ENCODE data around the gene TBCD. TPM values are rescaled to one million over a fixed set of nuclear protein-coding genes. Genes with fewer than 3 reads are reported as not detected.

TBCD gene
- total RNA-seq, 1 experiment from 2014 or later: 29.6 TPM

- H3K9ac ChIP-seq (ENCODE audit: low read length): no peak overlapping the region
- ATAC-seq: no peak
Measured at GRCh38 chr17:82737967-82738877, 13.6 kb upstream of the TBCD start.

GRCh38 chr17:82740906-82741759, 10.7 kb upstream of the TBCD start:
- Histone ChIP-seq H3K79me2 (ENCODE audit: low read length) (0 out of 2 replicates have a peak, but pooled peaks cover under 1% of the 10 kb centered on the region), H3K4me1 (ENCODE audit: insufficient read depth, low read length) (no peaks in the 10 kb centered on the region), H3K27ac (ENCODE audit: low read length) (no peak overlapping the region), H3K9ac (ENCODE audit: low read length) (no peak overlapping the region), H2AFZ (ENCODE audit: low read length) (no peak overlapping the region), H3K4me3 (ENCODE audit: low read length) (no peak overlapping the region), H3F3A (ENCODE audit: low read length, unreplicated experiment) (no peaks in the 10 kb centered on the region), H3K36me3 (ENCODE audit: low read depth, low read length) (peaks cover 25% of the 10 kb centered on the region), H4K20me1 (ENCODE audit: low read length) (no peaks in the 10 kb centered on the region), H3K9me2 (replicated peaks; ENCODE audit: low read length) (no peaks in the 10 kb centered on the region), H3K4me2 (ENCODE audit: low read length) (no peak overlapping the region), H3K9me3 (ENCODE audit: low read length) (no peaks in the 10 kb centered on the region), H3K27me3 (ENCODE audit: low read length) (no peaks in the 10 kb centered on the region)
- no TSS peak for BruUV-seq (replicated peaks)
- DNase-seq (no peak), ATAC-seq (no peak)
- CTCF ChIA-PET: interaction anchor here (0.5 kb wide), 1 partner anchor 33 kb away, joined by 5 read pairs; no protein-coding TSS in a partner anchor
- intact Hi-C loops (cut with micrococcal nuclease): no loop called here
- TF ChIP-seq EZH2 (IDR thresholded peaks at IDR 0.05; ENCODE audit: low read length, unreplicated experiment) (no peak), CTCF (conservative IDR thresholded peaks at IDR 0.05; ENCODE audit: low read depth, low read length) (no peak)
- POLR2A ChIA-PET (ENCODE audit: unreplicated experiment): no interaction called here

More at GRCh38 chr17:82737967-82738877, 13.6 kb upstream of the TBCD start:
- Histone ChIP-seq H3K27me3 (ENCODE audit: low read length) (no peaks in the 10 kb centered on the region), H3K27ac (ENCODE audit: low read length) (no peak overlapping the region), H3K36me3 (ENCODE audit: low read depth, low read length) (peaks cover 31% of the 10 kb centered on the region), H4K20me1 (ENCODE audit: low read length) (no peaks in the 10 kb centered on the region), H2AFZ (ENCODE audit: low read length) (no peak overlapping the region), H3K4me2 (ENCODE audit: low read length) (no peak overlapping the region), H3K4me1 (ENCODE audit: insufficient read depth, low read length) (peaks cover 6% of the 10 kb centered on the region; the same call in 1 of the 2 replicates), H3K9me3 (ENCODE audit: low read length) (peaks cover 2% of the 10 kb centered on the region; the same call in 1 of the 2 replicates), H3K9me2 (replicated peaks; ENCODE audit: low read length) (no peaks in the 10 kb centered on the region), H3F3A (ENCODE audit: low read length, unreplicated experiment) (no peaks in the 10 kb centered on the region), H3K79me2 (ENCODE audit: low read length) (0 out of 2 replicates have a peak, but pooled peaks cover 4% of the 10 kb centered on the region), H3K4me3 (ENCODE audit: low read length) (no peak overlapping the region)
- CTCF ChIA-PET: no interaction called here
- intact Hi-C loops (cut with micrococcal nuclease): no loop called here
- DNase-seq: no peak
- no TSS peak for BruUV-seq (replicated peaks)
- no peak for TF ChIP-seq EZH2phosphoT487 (IDR thresholded peaks at IDR 0.05; ENCODE audit: borderline replicate concordance, low read length)
- TF ChIP-seq CTCF (conservative IDR thresholded peaks at IDR 0.05; ENCODE audit: low read depth, low read length): no peak
- TF ChIP-seq EZH2 (IDR thresholded peaks at IDR 0.05; ENCODE audit: low read length, unreplicated experiment): no peak
- POLR2A ChIA-PET (ENCODE audit: unreplicated experiment): no interaction called here
